CD4-positive, alpha-beta T cell (primary cell): ENCODE results near the gene METTL24. TPM values are rescaled to one million over a fixed set of nuclear protein-coding genes. Genes with fewer than 3 reads are reported as not detected.

Source experiments
- ATAC-seq: fragments of 200-7000 bp; cut with Tn5 transposase; one replicate; pipeline ENCODE4 v1.10.0; 2022; ENCODE audit warnings: mild to moderate bottlenecking; ENCODE audit not compliant: poor library complexity
- CTCF ChIA-PET: fragments of 350-600 bp; sonication (Branson Sonifier 250); formaldehyde crosslinking; loops from one replicate; lab custom pipeline; 2021; ENCODE audit warnings: antibody characterized with exemption, inconsistent platforms; lab: Charles Lee
- POLR2A ChIA-PET: fragments of 350-600 bp; sonication (Branson Sonifier 250); formaldehyde crosslinking; loops from one replicate; lab custom pipeline; 2021; ENCODE audit warnings: antibody characterized with exemption, inconsistent platforms; lab: Charles Lee
- DNase-seq, 14 experiments: peaks; one replicate each; pipeline ENCODE4 v3.0.0-alpha.2; 2013 to 2020; ENCODE audit warnings: mixed read lengths in 2 of 14
- H3K27ac ChIP-seq, 2 donors: one replicate each; pipeline versions ENCODE4 v1.5.1 to v1.7.0; 2013; ENCODE audit warnings: low read length in 2 of 2, low read depth in 1 of 2, mild to moderate bottlenecking in 1 of 2
- H3K27me3 ChIP-seq, 2 experiments: 1 replicate in 1 of 2; 2 replicates in 1 of 2; pipeline versions ENCODE4 v1.6.1 to v1.7.0; 2013; ENCODE audit warnings: low read length in 2 of 2, control low read depth in 1 of 2, mild to moderate bottlenecking in 1 of 2, moderate library complexity in 1 of 2; ENCODE audit not compliant: insufficient read depth in 2 of 2, control insufficient read depth in 1 of 2
- H3K36me3 ChIP-seq: one replicate; pipeline ENCODE4 v1.6.1; 2013; ENCODE audit warnings: low read length, control low read depth; ENCODE audit not compliant: insufficient read depth
- H3K4me1 ChIP-seq: one replicate; pipeline ENCODE4 v1.6.1; 2013; ENCODE audit warnings: low read length, control low read depth; ENCODE audit not compliant: insufficient read depth
- H3K4me3 ChIP-seq: one replicate; pipeline ENCODE4 v1.5.1; 2013; ENCODE audit warnings: mild to moderate bottlenecking, low read length, moderate library complexity
- H3K9me3 ChIP-seq, 2 experiments: 1 replicate in 1 of 2; 2 replicates in 1 of 2; pipeline versions ENCODE4 v1.6.1 to v1.7.0; 2013; ENCODE audit warnings: low read length in 2 of 2, mild to moderate bottlenecking in 2 of 2, control low read depth in 1 of 2, moderate library complexity in 1 of 2; ENCODE audit not compliant: control insufficient read depth in 1 of 2, insufficient read depth in 1 of 2
- H3K27ac Mint-ChIP-seq: one replicate; pipeline ENCODE4 v1.8.0; 2020; ENCODE audit warnings: mixed read lengths
- H3K27me3 Mint-ChIP-seq: one replicate; pipeline ENCODE4 v1.8.0; 2021; ENCODE audit warnings: mixed read lengths
- H3K36me3 Mint-ChIP-seq: one replicate; pipeline ENCODE4 v1.8.0; 2021; ENCODE audit warnings: low read depth, mixed read lengths
- H3K4me1 Mint-ChIP-seq: one replicate; pipeline ENCODE4 v1.8.0; 2021; ENCODE audit warnings: low read depth, mixed read lengths
- H3K4me3 Mint-ChIP-seq: one replicate; pipeline ENCODE4 v1.8.0; 2020; ENCODE audit warnings: mild to moderate bottlenecking, mixed read lengths
- H3K9me3 Mint-ChIP-seq: one replicate; pipeline ENCODE4 v1.8.0; 2020; ENCODE audit warnings: mixed read lengths
- intact Hi-C, 2 experiments: fragments of 100-400 bp; cut with DNase I in 1 of 2; cut with micrococcal nuclease in 1 of 2; formaldehyde crosslinking; loops; one replicate each; pipeline versions ENCODE4 v1.15.1 to v1.9.0; 2023 to 2025; cut with DNase I, micrococcal nuclease
- total RNA-seq, 174 experiments: library from RNA in 2 of 174; stranded (reverse) in 2 of 174; gene quantifications; one replicate each; pipeline ENCODE4 v1.2.3 and lab custom pipeline; 2021 to 2026
- TF ChIP-seq, protein P1 (sequence below): fragments of 200-600 bp; IDR thresholded peaks from one replicate; pipeline ENCODE4 v1.8.0; 2022; ENCODE audit warnings: antibody characterized with exemption, mild to moderate bottlenecking

METTL24 gene
- total RNA-seq, 2 experiments from 2014 or later, result not detected

GRCh38 chr6:110385458-110385863 lies 27.3 kb upstream of the METTL24 start:
- TF ChIP-seq, protein P1, sequence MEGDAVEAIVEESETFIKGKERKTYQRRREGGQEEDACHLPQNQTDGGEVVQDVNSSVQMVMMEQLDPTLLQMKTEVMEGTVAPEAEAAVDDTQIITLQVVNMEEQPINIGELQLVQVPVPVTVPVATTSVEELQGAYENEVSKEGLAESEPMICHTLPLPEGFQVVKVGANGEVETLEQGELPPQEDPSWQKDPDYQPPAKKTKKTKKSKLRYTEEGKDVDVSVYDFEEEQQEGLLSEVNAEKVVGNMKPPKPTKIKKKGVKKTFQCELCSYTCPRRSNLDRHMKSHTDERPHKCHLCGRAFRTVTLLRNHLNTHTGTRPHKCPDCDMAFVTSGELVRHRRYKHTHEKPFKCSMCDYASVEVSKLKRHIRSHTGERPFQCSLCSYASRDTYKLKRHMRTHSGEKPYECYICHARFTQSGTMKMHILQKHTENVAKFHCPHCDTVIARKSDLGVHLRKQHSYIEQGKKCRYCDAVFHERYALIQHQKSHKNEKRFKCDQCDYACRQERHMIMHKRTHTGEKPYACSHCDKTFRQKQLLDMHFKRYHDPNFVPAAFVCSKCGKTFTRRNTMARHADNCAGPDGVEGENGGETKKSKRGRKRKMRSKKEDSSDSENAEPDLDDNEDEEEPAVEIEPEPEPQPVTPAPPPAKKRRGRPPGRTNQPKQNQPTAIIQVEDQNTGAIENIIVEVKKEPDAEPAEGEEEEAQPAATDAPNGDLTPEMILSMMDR, result no peak
- no peaks in the 10 kb centered on the region for H3K36me3 ChIP-seq
- ATAC-seq (no peak), DNase-seq (no peak)
- no peak overlapping the region for H3K27ac ChIP-seq
- no peak overlapping the region for H3K27ac Mint-ChIP-seq
- H3K4me1 ChIP-seq, result peaks cover 5% of the 10 kb centered on the region
- intact Hi-C loops, result loop anchor here in 1 of 2 experiments (10.0 kb wide), 1 partner anchor 1201 kb away; no protein-coding TSS in a partner anchor
- no peaks in the 10 kb centered on the region for H3K27me3 Mint-ChIP-seq
- no peak overlapping the region for H3K4me3 ChIP-seq
- H3K27me3 ChIP-seq, result no peaks in the 10 kb centered on the region
- H3K9me3 ChIP-seq, result no peaks in the 10 kb centered on the region
- POLR2A ChIA-PET, result no interaction called here
- no peak overlapping the region for H3K4me3 Mint-ChIP-seq
- CTCF ChIA-PET, result no interaction called here
- no peaks in the 10 kb centered on the region for H3K9me3 Mint-ChIP-seq
- H3K36me3 Mint-ChIP-seq, result no peaks in the 10 kb centered on the region
- peaks cover 21% of the 10 kb centered on the region for H3K4me1 Mint-ChIP-seq

- intact Hi-C loops, result no loop called here
- H3K27me3 ChIP-seq, result peaks cover 0 to 2% of the 10 kb centered on the region in 2 experiments
- no peaks in the 10 kb centered on the region for H3K36me3 Mint-ChIP-seq
- H3K27me3 Mint-ChIP-seq, result peaks cover 17% of the 10 kb centered on the region
- ATAC-seq (no peak), DNase-seq (no peak)
- peaks cover 0 to 11% of the 10 kb centered on the region in 2 experiments for H3K9me3 ChIP-seq
- H3K4me1 ChIP-seq, result no peaks in the 10 kb centered on the region
- ChIA-PET CTCF (no interaction called here), POLR2A (no interaction called here)
- H3K36me3 ChIP-seq, result no peaks in the 10 kb centered on the region
- no peaks in the 10 kb centered on the region for H3K9me3 Mint-ChIP-seq
- no peak overlapping the region for H3K27ac ChIP-seq
- no peak overlapping the region for H3K4me3 ChIP-seq
- TF ChIP-seq, protein P1, result no peak
- no peak overlapping the region for H3K4me3 Mint-ChIP-seq
- no peaks in the 10 kb centered on the region for H3K4me1 Mint-ChIP-seq
- H3K27ac Mint-ChIP-seq, result no peak overlapping the region
These were observed 20.4 kb upstream of the METTL24 start for GRCh38 chr6:110378552-110378951.

GRCh38 chr6:110369066-110369465 lies 10.9 kb upstream of the METTL24 start:
- Mint-ChIP-seq H3K27ac (no peak overlapping the region), H3K4me1 (peaks cover 39% of the 10 kb centered on the region), H3K9me3 (no peaks in the 10 kb centered on the region), H3K27me3 (peaks cover 3% of the 10 kb centered on the region), H3K36me3 (no peaks in the 10 kb centered on the region), H3K4me3 (no peak overlapping the region)
- DNase-seq (no peak), ATAC-seq (no peak)
- POLR2A ChIA-PET, result no interaction called here
- H3K4me1 ChIP-seq, result peaks cover 15% of the 10 kb centered on the region
- no peak overlapping the region for H3K4me3 ChIP-seq
- H3K27me3 ChIP-seq, result no peaks in the 10 kb centered on the region
- H3K9me3 ChIP-seq, result no peaks in the 10 kb centered on the region
- intact Hi-C loops, result no loop called here
- no peaks in the 10 kb centered on the region for H3K36me3 ChIP-seq
- no peak overlapping the region for H3K27ac ChIP-seq
- CTCF ChIA-PET, result interaction anchor here (0.9 kb wide), 1 partner anchor 14 kb away, joined by 4 read pairs; no protein-coding TSS in a partner anchor
- TF ChIP-seq, protein P1, result no peak
